Ovary (tissue), 9 donors: ENCODE data around the gene GLB1L. TPM values are rescaled to one million over a fixed set of nuclear protein-coding genes. Genes with fewer than 3 reads are reported as not detected.
A peak's percentile ranks its signal among the peaks of the same experiment; 100 is the strongest.

Source experiments
- DNase-seq, 5 donors: peaks; one replicate each; pipeline ENCODE4 v3.0.0-alpha.2; 2019 to 2020
- H3K27ac ChIP-seq, 2 donors: fragments of 200-600 bp; one replicate each; pipeline versions ENCODE4 v1.5.1 to v1.8.0; 2019 to 2022
- H3K27me3 ChIP-seq: fragments of 200-600 bp; one replicate; pipeline ENCODE4 v1.8.0; 2022
- H3K36me3 ChIP-seq: fragments of 200-600 bp; sonication (generic); one replicate; pipeline ENCODE4 v1.5.1; 2019
- H3K4me1 ChIP-seq: one replicate; pipeline ENCODE4 v1.8.1; 2013; ENCODE audit warnings: mild to moderate bottlenecking, moderate library complexity; ENCODE audit not compliant: insufficient read depth
- H3K4me3 ChIP-seq: fragments of 200-600 bp; sonication (generic); one replicate; pipeline ENCODE4 v1.5.1; 2017
- H3K9me3 ChIP-seq, 2 donors: fragments of 200-600 bp in 1 of 2; sonication (generic) in 1 of 2; one replicate each; pipeline versions ENCODE4 v1.5.1 to v1.8.1; 2013 to 2019; ENCODE audit warnings: mild to moderate bottlenecking in 1 of 2, moderate library complexity in 1 of 2
- CTCF ChIP-seq, 3 donors: fragments of 450-650 bp in 2 of 3; fragments of 200-600 bp in 1 of 3; IDR thresholded peaks; one replicate each; pipeline versions ENCODE4 v1.5.1 to v1.8.0; 2016 to 2022; ENCODE audit warnings: antibody characterized with exemption in 3 of 3, mild to moderate bottlenecking in 1 of 3
- EP300 ChIP-seq: sonication (generic); formaldehyde crosslinking; IDR thresholded peaks from one replicate; pipeline ENCODE4 v1.6.1; 2017; ENCODE audit warnings: antibody characterized with exemption
- POLR2A ChIP-seq: fragments of 450-650 bp; IDR thresholded peaks from one replicate; pipeline ENCODE4 v1.6.1; 2017; ENCODE audit warnings: antibody characterized with exemption, mild to moderate bottlenecking, moderate library complexity
- WGBS, 3 donors: extraction: QIAGEN DNeasy Blood & Tissue Kit in 1 of 3; methylation state at CpG; one replicate each; pipeline versions ENCODE4 v1.1.5 to v1.1.7; 2013 to 2017; 5-methylcytosine and 5-hydroxymethylcytosine counted together
- intact Hi-C, 4 donors: fragments of 100-400 bp; cut with DNase I; formaldehyde crosslinking; loops; one replicate each; pipeline versions ENCODE4 v1.11.0 to v1.15.1; 2022 to 2023
- polyA plus RNA-seq, 2 donors: library from polyadenylated mRNA; stranded (reverse); fragments of 200-250 nt in 1 of 2; fragments of 350-450 nt in 1 of 2; fragmentation: Illumina TruSeq in 1 of 2; extraction: RNeasy Lipid Tissue Mini Kit (QIAGEN cat#74804) in 1 of 2; gene quantifications; one replicate each; pipeline ENCODE4 v1.2.3, GENCODE V29; 2013 to 2014
- total RNA-seq, 7 donors: library from RNA; depleted of rRNA in 2 of 7; stranded (reverse); fragments of >200 nt in 2 of 7; fragmentation: NEBNext Ultra II Directional in 3 of 7; extraction: Animal tissue kit (Norgen Biotek cat#: 25700) in 3 of 7; gene quantifications; one replicate each; pipeline versions ENCODE4 v1.1.0 to v1.2.4, GENCODE V29; 2016 to 2023
- donor health status: DM: no; HTN: no; CAD: no; lungs with moderate emphysema.
- donor health status: DM: no; HTN: no; CAD: no.
- donor health status: Bipolar disorder and iron deficiency.
- donor health status: DM: yes; HTN: yes; CAD: no.
- donor health status: DM: no; HTN: no; CAD: no.
- donor health status: DM: yes; HTN: yes; CAD: no.

GLB1L gene
- total and polyA plus RNA-seq, 9 donors: 5.7 to 20.3 (median 13.9) TPM

DNA sequence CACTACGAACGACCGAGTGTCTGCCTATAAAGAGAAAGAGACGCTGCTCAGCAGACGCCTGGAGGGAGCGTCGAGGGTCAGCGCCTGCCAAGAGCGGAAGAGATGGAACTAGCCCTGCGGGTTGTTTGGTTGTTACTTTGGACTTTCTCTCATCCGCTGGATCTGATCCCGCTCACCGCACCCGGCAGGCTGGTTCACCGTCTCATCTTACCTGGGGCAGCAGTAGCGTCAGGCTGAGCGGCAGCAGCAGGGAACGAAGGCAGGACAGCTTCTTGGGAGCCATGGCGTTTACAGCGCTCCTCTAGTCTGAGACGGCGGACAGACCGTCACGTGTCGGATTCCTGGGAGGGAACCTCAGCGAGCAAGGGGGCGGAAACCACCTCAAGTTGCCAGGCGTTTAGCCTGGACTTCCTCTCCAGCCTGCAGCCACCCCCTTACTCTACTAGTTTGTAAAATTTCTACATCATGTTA is 1.9 kb downstream of the GLB1L start:
- intact Hi-C loops: loop anchor here in 1 of 4 donors (10.0 kb wide), 1 partner anchor 51 kb away; no protein-coding TSS in a partner anchor

GRCh38 chr2:219234331-219234730 is 10.9 kb downstream of the GLB1L start:
- Histone ChIP-seq H3K27ac (no peak overlapping the region), H3K27me3 (no peaks in the 10 kb centered on the region), H3K9me3 (no peaks in the 10 kb centered on the region), H3K4me3 (no peak overlapping the region), H3K4me1 (no peaks in the 10 kb centered on the region), H3K36me3 (no peaks in the 10 kb centered on the region)
- DNase-seq: no peak
- intact Hi-C loops: no loop called here
- no peak for TF ChIP-seq POLR2A
- TF ChIP-seq CTCF (IDR thresholded peaks at IDR 0.05): no peak
- TF ChIP-seq EP300: no peak
- 66 to 85% (median 79%) methylated on average over 3 of the region's 3 CpGs for WGBS, 3 donors

More for the DNA sequence above, 1.9 kb downstream of the GLB1L start:
- no peaks in the 10 kb centered on the region for H3K27me3 ChIP-seq
- peak overlapping the region; percentile 11 for H3K4me3 ChIP-seq
- peak in 3 of 5 donors; percentile 53 to 58 (median 58) for DNase-seq
- 29 to 48% (median 36%) methylated on average over 28 of the region's 28 CpGs for WGBS, 3 donors
- no peaks in the 10 kb centered on the region for H3K9me3 ChIP-seq
- peaks cover 8% of the 10 kb centered on the region for H3K4me1 ChIP-seq
- no peaks in the 10 kb centered on the region for H3K36me3 ChIP-seq
- no peak overlapping the region for H3K27ac ChIP-seq
- TF ChIP-seq EP300 (no peak), CTCF (IDR thresholded peaks at IDR 0.05) (no peak), POLR2A (no peak)

GRCh38 chr2:219230059-219230540 is 15.1 kb downstream of the GLB1L start:
- intact Hi-C loops: no loop called here
- WGBS, 3 donors: 0 to 1% (median 1%) methylated on average over 24 of the region's 24 CpGs
- peak in 2 of 5 donors; percentile 56 to 62 for DNase-seq
- peak overlapping the region; percentile 33 to 94 for H3K27ac ChIP-seq
- TF ChIP-seq CTCF (IDR thresholded peaks at IDR 0.05) (no peak), EP300 (no peak)
- H3K4me1 ChIP-seq: peaks cover 8% of the 10 kb centered on the region
- no peaks in the 10 kb centered on the region for H3K36me3 ChIP-seq
- H3K9me3 ChIP-seq: no peaks in the 10 kb centered on the region
- H3K27me3 ChIP-seq: no peaks in the 10 kb centered on the region
- H3K4me3 ChIP-seq: peak overlapping the region; percentile 68

DNA sequence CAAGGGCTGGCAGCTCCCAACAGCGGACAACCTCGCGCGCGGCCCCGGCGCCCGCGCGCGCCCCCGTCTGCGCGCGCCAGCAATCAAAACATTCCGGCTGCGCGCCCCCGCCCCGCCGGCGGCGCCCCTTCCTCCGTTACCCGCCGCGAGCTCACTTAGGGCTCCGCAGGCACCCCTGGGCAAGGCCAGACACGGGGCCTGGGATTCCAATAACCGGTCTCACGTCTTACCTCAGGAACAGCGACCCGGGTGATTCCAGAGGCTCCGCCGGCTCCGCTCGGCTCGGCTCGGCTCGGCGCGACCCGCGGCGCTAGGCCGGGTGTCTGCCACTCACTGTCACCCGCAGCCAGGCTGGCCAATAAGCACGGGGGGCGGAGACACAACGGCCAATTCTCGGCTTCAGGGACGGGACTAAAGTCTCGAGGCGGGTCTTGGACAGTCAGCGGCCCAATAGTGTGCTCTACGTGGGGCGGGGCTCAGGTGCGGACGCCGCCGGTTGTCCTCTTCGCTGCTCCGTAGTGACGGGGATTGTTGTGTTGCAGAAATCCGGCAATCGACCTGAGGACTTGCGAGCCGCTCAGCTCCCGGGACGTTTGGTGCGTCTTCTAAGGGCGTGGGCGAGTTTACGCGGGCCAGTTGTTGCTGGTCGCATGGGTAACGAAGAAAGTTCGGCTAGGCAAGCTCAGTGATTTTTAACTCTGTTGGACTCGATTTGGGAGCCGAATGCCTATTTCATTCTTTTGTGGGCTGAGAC is 15.8 kb downstream of the GLB1L start, which contains the start of the genes ANKZF1 and ATG9A:
Gene ANKZF1, plus strand, starts transcription at position 502 of the 754 bp plus-strand sequence. CDS start 452 bp downstream, outside the sequence.
Gene ATG9A, minus strand, starts transcription at position 332 of the 754 bp plus-strand sequence. CDS start 1,612 bp downstream, outside the sequence.
- Histone ChIP-seq H3K4me1 (peaks cover 8% of the 10 kb centered on the region), H3K9me3 (no peaks in the 10 kb centered on the region), H3K4me3 (peak within 1 kb of the TSS; percentile 68), H3K27me3 (no peaks in the 10 kb centered on the region), H3K36me3 (no peaks in the 10 kb centered on the region), H3K27ac (peak within 1 kb of the TSS; percentile 34 to 94)
- DNase-seq: peak; percentile 97 to 99 (median 98)
- TF ChIP-seq POLR2A (peak; percentile 79), EP300 (no peak), CTCF (IDR thresholded peaks at IDR 0.05) (no peak)
- 0 to 1% (median 0%) methylated on average over 51 to 80 of the region's 80 CpGs for WGBS, 3 donors
- intact Hi-C loops: loop anchor here in 1 of 4 donors (5.0 kb wide), 1 partner anchor 52 kb away; the partner anchor contains the start of genes CNPPD1 and RETREG2
